HEK293 (cell line): ENCODE data around the gene KLRC1.
A peak's percentile ranks its signal among the peaks of the same experiment; 100 is the strongest.

Experiments
- CTCF ChIA-PET: fragments of 350-600 bp; formaldehyde crosslinking; extraction: SDS; loops from one replicate; lab custom pipeline; 2021; ENCODE audit warnings: antibody characterized with exemption; lab: Yijun Ruan, JAX
- POLR2A ChIA-PET: fragments of 300-600 bp; formaldehyde crosslinking; extraction: SDS; loops from one replicate; lab custom pipeline; 2020; ENCODE audit warnings: antibody characterized with exemption, inconsistent platforms; lab: Yijun Ruan, JAX
- H3K27ac ChIP-seq: fragments of 200-500 bp; sonication (Bioruptor generic); 2 replicates; pipeline ENCODE4 v1.5.1; 2014; ENCODE audit warnings: low read depth, low read length, control low read depth, inconsistent platforms; ENCODE audit errors: extremely low read depth
- H3K36me3 ChIP-seq, 2 experiments: fragments of 200-500 bp in 1 of 2; sonication (Bioruptor generic) in 1 of 2; 1 replicate in 1 of 2; 2 replicates in 1 of 2; pipeline ENCODE4 v1.5.1; 2014 to 2017; ENCODE audit warnings: inconsistent platforms in 2 of 2, low read length in 2 of 2; ENCODE audit not compliant: control insufficient read depth in 2 of 2, insufficient read depth in 1 of 2
- H3K4me1 ChIP-seq: fragments of 200-500 bp; sonication (Bioruptor generic); 2 replicates; pipeline ENCODE4 v1.5.1; 2014; ENCODE audit warnings: mild to moderate bottlenecking, low read length, inconsistent platforms; ENCODE audit not compliant: control insufficient read depth, insufficient read depth
- H3K4me3 ChIP-seq: 2 replicates; pipeline ENCODE4 v1.5.1; 2011; ENCODE audit warnings: low read depth, mild to moderate bottlenecking, control low read depth, low read length, moderate library complexity
- H3K9me3 ChIP-seq: fragments of 200-500 bp; sonication (Bioruptor generic); 2 replicates; pipeline ENCODE4 v1.5.1; 2014; ENCODE audit warnings: low read depth, low read length, inconsistent platforms; ENCODE audit not compliant: control insufficient read depth, insufficient read depth
- RBAK ChIP-seq: fragments of 450-650 bp; formaldehyde crosslinking; IDR thresholded peaks from 2 replicates; pipeline ENCODE4 v1.5.1; 2016; ENCODE audit warnings: missing biosample characterization, missing genetic modification characterization
- ZBTB1 ChIP-seq: fragments of 450-650 bp; formaldehyde crosslinking; IDR thresholded peaks from 2 replicates; pipeline ENCODE4 v1.5.1; 2016; ENCODE audit warnings: missing biosample characterization, missing genetic modification characterization
- ZFP37 ChIP-seq: fragments of 450-650 bp; formaldehyde crosslinking; IDR thresholded peaks from 2 replicates; pipeline ENCODE4 v1.5.1; 2016; ENCODE audit warnings: missing biosample characterization, missing genetic modification characterization
- ZNF2 ChIP-seq: fragments of 450-650 bp; formaldehyde crosslinking; IDR thresholded peaks from 2 replicates; pipeline ENCODE4 v1.5.1; 2016; ENCODE audit warnings: missing biosample characterization, missing genetic modification characterization
- ZNF248 ChIP-seq: fragments of 450-650 bp; formaldehyde crosslinking; IDR thresholded peaks from 2 replicates; pipeline ENCODE4 v1.5.1; 2017; ENCODE audit warnings: missing biosample characterization, missing genetic modification characterization
- ZNF274 ChIP-seq, 2 experiments: fragments of 200-500 bp in 1 of 2; fragments of 450-650 bp in 1 of 2; sonication (Bioruptor generic) in 1 of 2; formaldehyde crosslinking in 1 of 2; IDR thresholded peaks; 2 replicates each; pipeline versions ENCODE4 v1.5.1 to v1.6.1; 2014 to 2016; ENCODE audit warnings: borderline replicate concordance in 1 of 2, inconsistent platforms in 1 of 2, low read length in 1 of 2, missing biosample characterization in 1 of 2, missing genetic modification characterization in 1 of 2
- ZNF324 ChIP-seq: fragments of 450-650 bp; formaldehyde crosslinking; IDR thresholded peaks from 2 replicates; pipeline ENCODE4 v1.5.1; 2016; ENCODE audit warnings: missing biosample characterization, missing genetic modification characterization
- ZNF354C ChIP-seq: fragments of 450-650 bp; formaldehyde crosslinking; IDR thresholded peaks from 2 replicates; pipeline ENCODE4 v1.5.1; 2016; ENCODE audit warnings: missing biosample characterization, missing genetic modification characterization, low read depth, borderline replicate concordance
- ZNF37A ChIP-seq: fragments of 450-650 bp; IDR thresholded peaks from 2 replicates; pipeline ENCODE4 v1.5.1; 2018; ENCODE audit warnings: missing biosample characterization, missing genetic modification characterization
- ZNF600 ChIP-seq: fragments of 450-650 bp; formaldehyde crosslinking; IDR thresholded peaks from 2 replicates; pipeline ENCODE4 v1.5.1; 2016; ENCODE audit warnings: missing biosample characterization, missing genetic modification characterization
- TF ChIP-seq, protein P1 (sequence below): fragments of 450-650 bp; formaldehyde crosslinking; IDR thresholded peaks from 2 replicates; pipeline ENCODE4 v1.5.1; 2016; ENCODE audit warnings: missing biosample characterization, missing genetic modification characterization, borderline replicate concordance
- TF ChIP-seq, protein P2 (sequence below): fragments of 450-650 bp; formaldehyde crosslinking; IDR thresholded peaks from 2 replicates; pipeline ENCODE4 v1.5.1; 2016; ENCODE audit warnings: missing biosample characterization, missing genetic modification characterization
- TF ChIP-seq, protein P3 (sequence below): fragments of 450-650 bp; formaldehyde crosslinking; IDR thresholded peaks from 2 replicates; pipeline ENCODE4 v1.5.1; 2016; ENCODE audit warnings: missing biosample characterization, missing genetic modification characterization
- TF ChIP-seq, protein P4 (sequence below): fragments of 450-650 bp; formaldehyde crosslinking; IDR thresholded peaks from 2 replicates; pipeline ENCODE4 v1.5.1; 2016; ENCODE audit warnings: missing biosample characterization, missing genetic modification characterization
- TF ChIP-seq, protein P5 (sequence below): fragments of 450-650 bp; formaldehyde crosslinking; IDR thresholded peaks from 2 replicates; pipeline ENCODE4 v1.5.1; 2016; ENCODE audit warnings: missing biosample characterization, missing genetic modification characterization
- TF ChIP-seq, protein P6 (sequence below): fragments of 450-650 bp; formaldehyde crosslinking; IDR thresholded peaks from 2 replicates; pipeline ENCODE4 v1.5.1; 2016; ENCODE audit warnings: missing biosample characterization, missing genetic modification characterization
- TF ChIP-seq, protein P7 (sequence below): fragments of 450-650 bp; formaldehyde crosslinking; IDR thresholded peaks from 2 replicates; pipeline ENCODE4 v1.5.1; 2017; ENCODE audit warnings: missing biosample characterization, missing genetic modification characterization

KLRC1 gene

DNA sequence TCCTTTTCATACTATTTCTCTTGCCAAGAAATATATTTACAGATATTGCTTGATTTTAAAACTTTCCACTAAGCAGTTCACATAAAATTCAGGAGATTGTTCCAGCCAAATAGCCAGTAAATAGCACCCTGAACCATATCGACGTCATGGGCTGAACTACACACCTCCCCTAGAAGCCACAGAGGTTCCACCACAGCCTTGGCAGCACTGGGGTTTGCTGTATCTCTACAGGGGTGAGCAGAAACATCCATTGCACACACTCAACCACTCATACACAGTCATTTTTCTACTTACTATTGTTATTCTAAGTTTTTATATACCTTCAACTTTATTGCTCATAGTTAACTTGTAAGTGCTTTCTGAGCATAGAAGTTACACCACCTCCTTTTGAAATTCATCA is 44.4 kb upstream of the KLRC1 start:
- Histone ChIP-seq H3K36me3 (no peaks in the 10 kb centered on the region), H3K4me1 (peaks cover 3% of the 10 kb centered on the region; the same call in 1 of the 2 replicates), H3K27ac (no peak overlapping the region), H3K4me3 (no peak overlapping the region), H3K9me3 (no peaks in the 10 kb centered on the region)
- ChIA-PET POLR2A (no interaction called here), CTCF (no interaction called here)
- TF ChIP-seq RBAK (tag by site-specific recombination) (no peak), ZNF354C (no peak), ZNF600 (tag by site-specific recombination) (no peak), ZNF248 (no peak), ZNF324 (tag by site-specific recombination) (no peak), ZBTB1 (tag by site-specific recombination) (no peak), ZNF274 (IDR thresholded peaks at IDR 0.05; ENCODE audit: low read length) (no peak), ZNF274 (tag by site-specific recombination; IDR thresholded peaks at IDR 0.05; ENCODE audit: borderline replicate concordance) (no peak), ZFP37 (tag by site-specific recombination) (no peak), ZNF37A (no peak), ZNF2 (tag by site-specific recombination) (no peak)
- TF ChIP-seq, protein P1, sequence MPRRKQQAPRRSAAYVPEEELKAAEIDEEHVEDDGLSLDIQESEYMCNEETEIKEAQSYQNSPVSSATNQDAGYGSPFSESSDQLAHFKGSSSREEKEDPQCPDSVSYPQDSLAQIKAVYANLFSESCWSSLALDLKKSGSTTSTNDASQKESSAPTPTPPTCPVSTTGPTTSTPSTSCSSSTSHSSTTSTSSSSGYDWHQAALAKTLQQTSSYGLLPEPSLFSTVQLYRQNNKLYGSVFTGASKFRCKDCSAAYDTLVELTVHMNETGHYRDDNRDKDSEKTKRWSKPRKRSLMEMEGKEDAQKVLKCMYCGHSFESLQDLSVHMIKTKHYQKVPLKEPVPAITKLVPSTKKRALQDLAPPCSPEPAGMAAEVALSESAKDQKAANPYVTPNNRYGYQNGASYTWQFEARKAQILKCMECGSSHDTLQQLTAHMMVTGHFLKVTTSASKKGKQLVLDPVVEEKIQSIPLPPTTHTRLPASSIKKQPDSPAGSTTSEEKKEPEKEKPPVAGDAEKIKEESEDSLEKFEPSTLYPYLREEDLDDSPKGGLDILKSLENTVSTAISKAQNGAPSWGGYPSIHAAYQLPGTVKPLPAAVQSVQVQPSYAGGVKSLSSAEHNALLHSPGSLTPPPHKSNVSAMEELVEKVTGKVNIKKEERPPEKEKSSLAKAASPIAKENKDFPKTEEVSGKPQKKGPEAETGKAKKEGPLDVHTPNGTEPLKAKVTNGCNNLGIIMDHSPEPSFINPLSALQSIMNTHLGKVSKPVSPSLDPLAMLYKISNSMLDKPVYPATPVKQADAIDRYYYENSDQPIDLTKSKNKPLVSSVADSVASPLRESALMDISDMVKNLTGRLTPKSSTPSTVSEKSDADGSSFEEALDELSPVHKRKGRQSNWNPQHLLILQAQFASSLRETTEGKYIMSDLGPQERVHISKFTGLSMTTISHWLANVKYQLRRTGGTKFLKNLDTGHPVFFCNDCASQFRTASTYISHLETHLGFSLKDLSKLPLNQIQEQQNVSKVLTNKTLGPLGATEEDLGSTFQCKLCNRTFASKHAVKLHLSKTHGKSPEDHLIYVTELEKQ (tag by site-specific recombination): no peak
- TF ChIP-seq, protein P2, sequence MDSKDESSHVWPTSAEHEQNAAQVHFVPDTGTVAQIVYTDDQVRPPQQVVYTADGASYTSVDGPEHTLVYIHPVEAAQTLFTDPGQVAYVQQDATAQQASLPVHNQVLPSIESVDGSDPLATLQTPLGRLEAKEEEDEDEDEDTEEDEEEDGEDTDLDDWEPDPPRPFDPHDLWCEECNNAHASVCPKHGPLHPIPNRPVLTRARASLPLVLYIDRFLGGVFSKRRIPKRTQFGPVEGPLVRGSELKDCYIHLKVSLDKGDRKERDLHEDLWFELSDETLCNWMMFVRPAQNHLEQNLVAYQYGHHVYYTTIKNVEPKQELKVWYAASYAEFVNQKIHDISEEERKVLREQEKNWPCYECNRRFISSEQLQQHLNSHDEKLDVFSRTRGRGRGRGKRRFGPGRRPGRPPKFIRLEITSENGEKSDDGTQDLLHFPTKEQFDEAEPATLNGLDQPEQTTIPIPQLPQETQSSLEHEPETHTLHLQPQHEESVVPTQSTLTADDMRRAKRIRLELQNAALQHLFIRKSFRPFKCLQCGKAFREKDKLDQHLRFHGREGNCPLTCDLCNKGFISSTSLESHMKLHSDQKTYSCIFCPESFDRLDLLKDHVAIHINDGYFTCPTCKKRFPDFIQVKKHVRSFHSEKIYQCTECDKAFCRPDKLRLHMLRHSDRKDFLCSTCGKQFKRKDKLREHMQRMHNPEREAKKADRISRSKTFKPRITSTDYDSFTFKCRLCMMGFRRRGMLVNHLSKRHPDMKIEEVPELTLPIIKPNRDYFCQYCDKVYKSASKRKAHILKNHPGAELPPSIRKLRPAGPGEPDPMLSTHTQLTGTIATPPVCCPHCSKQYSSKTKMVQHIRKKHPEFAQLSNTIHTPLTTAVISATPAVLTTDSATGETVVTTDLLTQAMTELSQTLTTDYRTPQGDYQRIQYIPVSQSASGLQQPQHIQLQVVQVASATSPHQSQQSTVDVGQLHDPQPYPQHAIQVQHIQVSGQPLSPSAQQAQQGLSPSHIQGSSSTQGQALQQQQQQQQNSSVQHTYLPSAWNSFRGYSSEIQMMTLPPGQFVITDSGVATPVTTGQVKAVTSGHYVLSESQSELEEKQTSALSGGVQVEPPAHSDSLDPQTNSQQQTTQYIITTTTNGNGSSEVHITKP: peak; percentile 22; the same call in 1 of the 2 replicates
- TF ChIP-seq, protein P3, sequence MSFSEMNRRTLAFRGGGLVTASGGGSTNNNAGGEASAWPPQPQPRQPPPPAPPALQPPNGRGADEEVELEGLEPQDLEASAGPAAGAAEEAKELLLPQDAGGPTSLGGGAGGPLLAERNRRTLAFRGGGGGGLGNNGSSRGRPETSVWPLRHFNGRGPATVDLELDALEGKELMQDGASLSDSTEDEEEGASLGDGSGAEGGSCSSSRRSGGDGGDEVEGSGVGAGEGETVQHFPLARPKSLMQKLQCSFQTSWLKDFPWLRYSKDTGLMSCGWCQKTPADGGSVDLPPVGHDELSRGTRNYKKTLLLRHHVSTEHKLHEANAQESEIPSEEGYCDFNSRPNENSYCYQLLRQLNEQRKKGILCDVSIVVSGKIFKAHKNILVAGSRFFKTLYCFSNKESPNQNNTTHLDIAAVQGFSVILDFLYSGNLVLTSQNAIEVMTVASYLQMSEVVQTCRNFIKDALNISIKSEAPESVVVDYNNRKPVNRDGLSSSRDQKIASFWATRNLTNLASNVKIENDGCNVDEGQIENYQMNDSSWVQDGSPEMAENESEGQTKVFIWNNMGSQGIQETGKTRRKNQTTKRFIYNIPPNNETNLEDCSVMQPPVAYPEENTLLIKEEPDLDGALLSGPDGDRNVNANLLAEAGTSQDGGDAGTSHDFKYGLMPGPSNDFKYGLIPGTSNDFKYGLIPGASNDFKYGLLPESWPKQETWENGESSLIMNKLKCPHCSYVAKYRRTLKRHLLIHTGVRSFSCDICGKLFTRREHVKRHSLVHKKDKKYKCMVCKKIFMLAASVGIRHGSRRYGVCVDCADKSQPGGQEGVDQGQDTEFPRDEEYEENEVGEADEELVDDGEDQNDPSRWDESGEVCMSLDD (tag by site-specific recombination): no peak
- TF ChIP-seq, protein P4, sequence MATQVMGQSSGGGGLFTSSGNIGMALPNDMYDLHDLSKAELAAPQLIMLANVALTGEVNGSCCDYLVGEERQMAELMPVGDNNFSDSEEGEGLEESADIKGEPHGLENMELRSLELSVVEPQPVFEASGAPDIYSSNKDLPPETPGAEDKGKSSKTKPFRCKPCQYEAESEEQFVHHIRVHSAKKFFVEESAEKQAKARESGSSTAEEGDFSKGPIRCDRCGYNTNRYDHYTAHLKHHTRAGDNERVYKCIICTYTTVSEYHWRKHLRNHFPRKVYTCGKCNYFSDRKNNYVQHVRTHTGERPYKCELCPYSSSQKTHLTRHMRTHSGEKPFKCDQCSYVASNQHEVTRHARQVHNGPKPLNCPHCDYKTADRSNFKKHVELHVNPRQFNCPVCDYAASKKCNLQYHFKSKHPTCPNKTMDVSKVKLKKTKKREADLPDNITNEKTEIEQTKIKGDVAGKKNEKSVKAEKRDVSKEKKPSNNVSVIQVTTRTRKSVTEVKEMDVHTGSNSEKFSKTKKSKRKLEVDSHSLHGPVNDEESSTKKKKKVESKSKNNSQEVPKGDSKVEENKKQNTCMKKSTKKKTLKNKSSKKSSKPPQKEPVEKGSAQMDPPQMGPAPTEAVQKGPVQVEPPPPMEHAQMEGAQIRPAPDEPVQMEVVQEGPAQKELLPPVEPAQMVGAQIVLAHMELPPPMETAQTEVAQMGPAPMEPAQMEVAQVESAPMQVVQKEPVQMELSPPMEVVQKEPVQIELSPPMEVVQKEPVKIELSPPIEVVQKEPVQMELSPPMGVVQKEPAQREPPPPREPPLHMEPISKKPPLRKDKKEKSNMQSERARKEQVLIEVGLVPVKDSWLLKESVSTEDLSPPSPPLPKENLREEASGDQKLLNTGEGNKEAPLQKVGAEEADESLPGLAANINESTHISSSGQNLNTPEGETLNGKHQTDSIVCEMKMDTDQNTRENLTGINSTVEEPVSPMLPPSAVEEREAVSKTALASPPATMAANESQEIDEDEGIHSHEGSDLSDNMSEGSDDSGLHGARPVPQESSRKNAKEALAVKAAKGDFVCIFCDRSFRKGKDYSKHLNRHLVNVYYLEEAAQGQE (tag by site-specific recombination): no peak
- TF ChIP-seq, protein P5, sequence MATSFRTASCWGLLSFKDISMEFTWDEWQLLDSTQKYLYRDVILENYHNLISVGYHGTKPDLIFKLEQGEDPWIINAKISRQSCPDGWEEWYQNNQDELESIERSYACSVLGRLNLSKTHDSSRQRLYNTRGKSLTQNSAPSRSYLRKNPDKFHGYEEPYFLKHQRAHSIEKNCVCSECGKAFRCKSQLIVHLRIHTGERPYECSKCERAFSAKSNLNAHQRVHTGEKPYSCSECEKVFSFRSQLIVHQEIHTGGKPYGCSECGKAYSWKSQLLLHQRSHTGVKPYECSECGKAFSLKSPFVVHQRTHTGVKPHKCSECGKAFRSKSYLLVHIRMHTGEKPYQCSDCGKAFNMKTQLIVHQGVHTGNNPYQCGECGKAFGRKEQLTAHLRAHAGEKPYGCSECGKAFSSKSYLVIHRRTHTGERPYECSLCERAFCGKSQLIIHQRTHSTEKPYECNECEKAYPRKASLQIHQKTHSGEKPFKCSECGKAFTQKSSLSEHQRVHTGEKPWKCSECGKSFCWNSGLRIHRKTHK (tag by site-specific recombination): no peak
- TF ChIP-seq, protein P6, sequence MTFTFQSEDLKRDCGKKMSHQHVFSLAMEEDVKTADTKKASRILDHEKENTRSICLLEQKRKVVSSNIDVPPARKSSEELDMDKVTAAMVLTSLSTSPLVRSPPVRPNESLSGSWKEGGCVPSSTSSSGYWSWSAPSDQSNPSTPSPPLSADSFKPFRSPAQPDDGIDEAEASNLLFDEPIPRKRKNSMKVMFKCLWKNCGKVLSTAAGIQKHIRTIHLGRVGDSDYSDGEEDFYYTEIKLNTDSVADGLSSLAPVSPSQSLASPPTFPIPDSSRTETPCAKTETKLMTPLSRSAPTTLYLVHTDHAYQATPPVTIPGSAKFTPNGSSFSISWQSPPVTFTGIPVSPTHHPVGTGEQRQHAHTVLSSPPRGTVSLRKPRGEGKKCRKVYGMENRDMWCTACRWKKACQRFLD (tag by site-specific recombination): no peak
- TF ChIP-seq, protein P7, sequence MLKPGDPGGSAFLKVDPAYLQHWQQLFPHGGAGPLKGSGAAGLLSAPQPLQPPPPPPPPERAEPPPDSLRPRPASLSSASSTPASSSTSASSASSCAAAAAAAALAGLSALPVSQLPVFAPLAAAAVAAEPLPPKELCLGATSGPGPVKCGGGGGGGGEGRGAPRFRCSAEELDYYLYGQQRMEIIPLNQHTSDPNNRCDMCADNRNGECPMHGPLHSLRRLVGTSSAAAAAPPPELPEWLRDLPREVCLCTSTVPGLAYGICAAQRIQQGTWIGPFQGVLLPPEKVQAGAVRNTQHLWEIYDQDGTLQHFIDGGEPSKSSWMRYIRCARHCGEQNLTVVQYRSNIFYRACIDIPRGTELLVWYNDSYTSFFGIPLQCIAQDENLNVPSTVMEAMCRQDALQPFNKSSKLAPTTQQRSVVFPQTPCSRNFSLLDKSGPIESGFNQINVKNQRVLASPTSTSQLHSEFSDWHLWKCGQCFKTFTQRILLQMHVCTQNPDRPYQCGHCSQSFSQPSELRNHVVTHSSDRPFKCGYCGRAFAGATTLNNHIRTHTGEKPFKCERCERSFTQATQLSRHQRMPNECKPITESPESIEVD (tag by site-specific recombination): peak; percentile 34; the same call in 1 of the 2 replicates
